Left lobe of liver (tissue), 2 donors: ENCODE data around the gene IQSEC3. TPM values are rescaled to one million over a fixed set of nuclear protein-coding genes. Genes with fewer than 3 reads are reported as not detected.

ENCODE experiments used
- ATAC-seq: fragments of 200-7000 bp; cut with Tn5 transposase; one replicate; pipeline ENCODE4 v1.9.1; 2020; ENCODE audit warnings: mild to moderate bottlenecking, moderate library complexity
- DNase-seq: peaks from one replicate; pipeline ENCODE4 v3.0.0-alpha.2; 2020; ENCODE audit warnings: low spot score
- total RNA-seq: library from RNA; stranded (reverse); gene quantifications from one replicate; pipeline ENCODE4 v1.2.1, GENCODE V29; 2021
- donor health status: DM: no; HTN: no; CAD: no; lungs with moderate emphysema.
- donor health status: DM: no; HTN: yes; CAD: no.

Gene IQSEC3
- total RNA-seq, 1 donor from 2014 or later = 0.70 TPM

DNA sequence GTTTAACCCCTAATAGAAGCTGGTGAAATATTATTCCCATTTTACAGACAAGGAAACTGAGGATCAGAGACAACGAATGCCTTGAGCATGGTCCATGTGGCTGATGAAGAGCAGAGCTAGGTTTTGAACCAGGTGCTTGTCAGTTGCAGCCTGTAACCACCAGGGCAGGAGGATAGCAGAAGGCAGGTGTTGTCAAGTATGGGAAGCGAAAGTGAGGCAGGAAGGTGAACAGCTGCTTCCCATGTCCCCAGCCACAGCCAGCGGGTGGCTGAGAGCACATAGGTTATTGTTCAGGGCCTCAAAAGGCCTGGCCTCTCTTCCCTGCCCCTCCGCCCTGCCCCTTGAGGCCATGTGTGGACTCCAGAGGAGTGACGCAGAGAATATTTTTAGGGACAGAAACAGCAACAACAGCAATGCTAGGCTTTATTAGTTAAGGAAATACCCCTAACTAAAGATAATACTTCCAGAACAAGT is 39.6 kb downstream of the IQSEC3 start:
- ATAC-seq = peak; percentile 24
- no peak for DNase-seq

- ATAC-seq = peak; percentile 40
- DNase-seq = no peak
These were observed 42.0 kb downstream of the IQSEC3 start for GRCh38 chr12:108594-108993.

DNA sequence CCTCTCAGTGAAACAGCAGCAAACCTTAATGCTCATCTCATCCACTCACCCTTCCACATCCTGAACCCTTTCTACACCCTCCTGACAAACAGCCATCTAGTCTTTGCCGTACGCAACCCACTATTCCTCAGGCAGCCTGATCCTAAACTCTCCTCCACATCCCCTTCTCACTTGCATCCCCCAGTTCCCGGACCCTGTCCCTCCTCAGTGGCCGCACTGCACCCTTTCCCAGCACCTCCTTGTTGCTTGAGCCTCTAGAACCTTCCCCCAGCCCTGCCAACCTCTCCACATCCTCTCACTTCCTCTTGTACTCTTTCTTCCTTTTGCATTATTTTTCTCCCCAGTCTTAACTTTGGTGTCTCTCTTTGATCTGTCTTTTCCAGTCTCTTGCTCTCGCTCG is 42.9 kb downstream of the IQSEC3 start:
- DNase-seq = no peak
- no peak for ATAC-seq

- DNase-seq = no peak
- ATAC-seq = no peak
These were observed 43.3 kb downstream of the IQSEC3 start for GRCh38 chr12:109872-110271.

DNA sequence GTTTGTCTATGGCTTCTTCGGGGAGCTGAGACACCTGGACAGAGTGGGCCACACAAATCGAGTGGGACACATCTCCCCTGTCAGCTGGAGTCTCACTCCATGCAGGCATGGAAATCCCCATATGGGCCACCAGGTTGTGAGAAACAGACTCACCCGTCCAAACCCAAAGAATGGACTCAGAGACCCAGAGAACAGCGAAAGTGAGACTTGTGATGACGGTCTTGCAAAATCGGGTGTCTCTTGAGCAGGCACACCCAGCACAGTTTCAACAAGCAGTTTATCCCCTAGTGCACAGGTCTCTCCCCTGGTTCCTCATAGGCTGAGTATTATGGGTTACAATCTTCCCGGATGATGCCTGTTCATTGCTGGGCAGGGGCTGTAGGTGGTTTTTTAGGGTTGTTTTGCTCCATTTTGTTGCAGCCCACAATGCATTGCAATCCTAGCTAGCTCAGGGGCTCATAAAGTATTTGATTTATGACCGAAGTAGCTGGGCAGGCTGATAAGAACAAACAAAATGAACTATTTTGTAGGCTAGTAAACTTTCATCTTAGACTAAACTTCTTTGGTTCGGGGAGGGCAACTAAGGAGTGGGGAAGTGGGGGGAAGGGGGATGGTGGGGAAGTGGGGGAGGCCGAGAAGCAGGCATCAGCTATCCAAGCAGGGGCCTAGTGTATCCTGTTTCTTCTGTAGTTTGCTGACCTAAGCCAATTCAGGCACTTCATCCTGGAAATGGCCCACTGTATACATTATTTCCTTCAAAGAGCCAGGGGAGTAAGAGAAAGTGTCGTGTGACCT is 45.3 kb downstream of the IQSEC3 start:
- ATAC-seq (no peak), DNase-seq (no peak)

DNA sequence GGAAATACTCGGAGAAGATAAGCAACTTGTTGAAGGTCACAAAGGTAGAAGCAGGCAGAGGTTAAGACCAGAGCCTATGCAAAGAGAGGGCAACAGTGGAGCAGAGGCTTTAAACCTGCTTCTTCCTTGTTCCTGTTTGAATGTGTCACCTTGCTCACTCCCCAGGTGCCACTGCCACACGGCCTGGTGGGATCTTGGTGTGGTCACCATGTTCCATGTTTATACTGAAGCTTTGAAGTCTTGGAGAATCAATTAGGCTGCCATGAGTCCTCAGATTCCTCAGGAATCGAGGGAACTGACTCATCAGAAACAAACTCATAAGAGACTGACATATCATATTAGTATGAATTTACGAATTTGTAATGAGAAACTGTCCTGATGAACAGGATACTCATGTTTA is 46.8 kb downstream of the IQSEC3 start:
- ATAC-seq = no peak
- DNase-seq = no peak

GRCh38 chr12:114626-115211 is 48.2 kb downstream of the IQSEC3 start:
- ATAC-seq = no peak
- no peak for DNase-seq

DNA sequence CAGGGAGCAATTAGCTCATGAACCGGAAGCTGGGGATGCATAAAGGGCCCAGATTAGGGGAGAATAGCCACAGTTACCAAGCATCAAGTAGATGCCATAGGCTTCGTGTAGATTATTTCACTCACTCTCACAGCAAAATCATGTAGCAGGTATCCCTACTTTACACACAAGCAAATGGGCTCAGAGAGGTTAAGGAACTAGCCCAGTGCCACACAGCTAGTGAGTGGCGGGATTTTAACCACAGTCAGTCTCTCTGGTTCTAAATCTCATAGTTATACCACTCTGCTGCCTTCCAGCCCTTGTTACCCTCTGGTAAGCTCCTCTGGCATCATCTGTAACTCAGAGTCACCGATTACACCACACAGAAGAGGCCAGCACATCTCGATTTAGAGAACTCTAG is 49.0 kb downstream of the IQSEC3 start:
- no peak for ATAC-seq
- no peak for DNase-seq

DNA sequence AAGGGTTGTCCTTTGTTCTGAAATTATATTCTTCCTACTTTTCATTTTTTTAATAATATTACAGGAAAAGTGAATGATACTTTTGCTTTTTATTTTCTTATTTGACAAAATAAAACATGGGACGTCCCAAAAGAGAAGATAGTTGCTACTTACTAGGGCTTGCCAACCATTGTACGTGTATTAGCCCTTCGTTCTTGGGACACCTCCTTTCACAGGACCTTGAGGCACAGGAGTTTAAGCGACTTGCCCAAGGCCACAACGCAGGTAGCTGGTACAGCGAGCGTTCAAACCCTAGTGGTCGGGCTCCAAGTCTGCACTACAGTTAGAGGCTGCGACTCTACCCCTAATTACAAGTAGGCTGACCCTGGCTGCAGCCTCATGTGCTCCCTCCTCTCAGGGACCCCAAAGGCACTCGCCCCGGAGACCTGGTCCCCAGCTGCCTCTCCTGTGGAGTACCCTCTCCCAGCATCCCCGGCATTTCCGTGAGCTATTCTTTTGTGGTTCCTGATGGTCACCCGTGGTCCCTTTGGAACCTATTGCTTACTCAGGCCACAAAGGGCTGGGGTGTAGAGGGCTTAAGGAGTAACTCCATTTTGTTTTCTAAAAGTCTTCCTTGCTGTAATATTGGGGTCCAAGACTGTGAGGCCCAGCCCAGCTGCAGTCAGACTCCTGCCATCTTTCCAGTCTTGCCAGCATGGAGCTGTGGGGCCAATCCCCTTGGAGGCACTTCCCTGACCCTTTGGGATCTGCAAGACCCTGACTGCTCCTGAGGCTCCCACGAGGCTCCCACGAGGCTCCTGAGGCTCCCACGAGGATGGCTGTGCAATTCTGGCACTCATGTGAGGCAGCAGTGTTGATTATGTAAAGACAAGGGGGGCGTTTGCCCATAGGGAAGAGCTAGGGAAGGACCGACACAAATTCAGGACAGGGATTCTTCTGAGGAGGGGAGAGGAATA is 49.7 kb downstream of the IQSEC3 start:
- ATAC-seq (no peak), DNase-seq (no peak)

GRCh38 chr12:117311-117710 is 50.7 kb downstream of the IQSEC3 start:
- ATAC-seq (no peak), DNase-seq (no peak)

- no peak for ATAC-seq
- DNase-seq = no peak
These were observed 51.3 kb downstream of the IQSEC3 start for GRCh38 chr12:117816-118345.

GRCh38 chr12:118591-118990 is 52.0 kb downstream of the IQSEC3 start:
- no peak for ATAC-seq
- no peak for DNase-seq

DNA sequence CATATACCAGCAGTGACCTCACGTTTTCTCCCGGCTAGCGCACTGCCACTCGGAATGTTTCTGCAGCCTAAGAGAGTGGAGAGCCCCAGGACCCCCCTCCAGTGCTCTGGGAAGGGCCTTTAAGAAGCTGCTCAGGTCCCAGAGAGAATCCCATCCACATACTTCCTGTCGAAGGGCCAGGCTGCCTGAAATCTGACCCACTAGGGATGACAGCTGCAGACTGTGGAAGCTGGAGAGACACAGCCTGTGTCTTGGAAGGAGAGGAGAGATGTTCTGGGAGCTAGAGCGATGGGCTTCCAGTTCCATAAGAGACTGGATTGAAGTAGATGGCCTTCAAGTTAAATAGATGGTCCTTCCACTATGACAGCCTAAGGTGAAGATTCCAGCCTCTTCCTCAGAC is 54.4 kb downstream of the IQSEC3 start:
- DNase-seq = no peak
- no peak for ATAC-seq

DNA sequence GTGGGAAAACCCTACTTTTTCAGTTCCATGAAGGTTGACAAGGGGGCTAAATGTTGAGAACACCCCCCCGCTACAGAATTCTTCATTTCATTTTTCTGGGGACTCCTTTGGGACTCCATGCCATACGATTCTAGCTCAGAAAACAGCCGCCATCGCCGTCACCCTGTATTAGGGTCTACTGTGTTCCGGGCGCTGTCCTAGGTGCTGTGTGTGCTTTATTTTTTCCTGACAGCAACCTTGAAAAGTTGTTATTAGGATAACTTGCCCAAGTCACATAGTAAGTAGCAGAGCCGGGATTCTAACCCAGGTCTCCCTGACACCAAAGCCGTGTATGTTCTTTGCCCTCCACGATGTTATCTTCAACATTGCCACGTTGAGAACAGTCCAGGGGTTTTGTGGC is 55.1 kb downstream of the IQSEC3 start:
- ATAC-seq = no peak
- no peak for DNase-seq

GRCh38 chr12:125075-125474 is 58.5 kb downstream of the IQSEC3 start:
- ATAC-seq = no peak
- no peak for DNase-seq

DNA sequence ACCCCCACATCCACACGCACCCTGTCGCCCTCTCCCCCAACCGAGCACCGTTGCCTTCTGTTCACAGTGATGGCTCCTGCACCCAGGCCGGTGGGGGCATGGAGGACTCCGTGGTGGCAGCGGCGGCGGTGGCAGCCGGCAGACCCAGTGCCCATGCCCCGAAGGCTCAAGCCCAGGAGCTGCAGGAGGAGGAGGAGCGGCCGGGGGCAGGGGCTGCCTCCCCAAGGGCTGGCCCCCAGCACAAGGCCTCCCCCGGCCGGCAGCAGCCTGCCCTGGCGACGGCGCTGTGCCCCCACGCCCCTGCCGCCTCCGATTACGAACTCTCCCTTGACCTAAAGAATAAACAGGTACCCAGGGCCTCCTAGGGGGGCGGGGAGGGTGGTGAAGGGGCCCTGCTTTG is 59.0 kb downstream of the IQSEC3 start:
- no peak for DNase-seq
- ATAC-seq = no peak

GRCh38 chr12:128079-128478 is 61.5 kb downstream of the IQSEC3 start:
- ATAC-seq (peak; percentile 58), DNase-seq (no peak)

DNA sequence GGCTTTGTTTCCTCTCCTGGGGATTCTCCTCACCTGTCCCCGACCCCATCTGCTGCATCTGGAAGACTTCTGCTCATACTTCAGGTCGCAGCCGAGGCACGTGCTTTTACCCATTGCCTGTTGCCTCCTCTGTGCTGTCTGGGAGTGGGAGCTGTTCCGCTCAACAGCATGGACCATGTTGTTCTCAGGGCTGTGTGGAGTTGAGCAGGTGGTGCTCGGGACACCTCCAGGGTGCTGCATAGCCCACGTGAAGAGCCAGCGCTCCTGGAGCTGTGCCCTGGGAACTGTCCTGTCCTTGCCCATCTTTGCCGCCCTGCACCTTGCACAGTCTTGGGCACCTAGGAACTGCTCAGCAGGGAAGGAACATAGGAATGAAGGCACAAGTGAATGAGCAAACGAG is 62.4 kb downstream of the IQSEC3 start:
- DNase-seq (no peak), ATAC-seq (no peak)

DNA sequence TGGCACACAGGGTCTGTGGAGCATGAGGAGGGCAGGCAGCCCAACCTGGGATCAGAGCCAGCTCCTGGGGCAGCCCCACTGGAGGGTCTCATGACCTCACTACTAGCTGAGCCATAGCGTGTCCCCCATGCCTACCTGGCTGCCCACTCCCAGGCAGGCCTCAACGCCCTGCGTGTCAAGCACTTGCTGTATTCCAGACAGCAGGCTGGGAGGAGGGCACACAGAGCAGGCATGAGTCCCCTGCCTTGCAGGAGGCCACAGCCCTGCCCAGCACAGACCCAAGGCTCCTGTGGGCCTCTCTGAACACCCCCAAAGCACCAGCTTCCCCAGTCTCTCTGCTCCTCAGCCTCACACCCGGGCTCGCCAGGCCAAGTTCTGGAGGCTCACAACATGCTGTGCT is 64.0 kb downstream of the IQSEC3 start:
- no peak for ATAC-seq
- no peak for DNase-seq

GRCh38 chr12:131008-131407 is 64.4 kb downstream of the IQSEC3 start:
- ATAC-seq (no peak), DNase-seq (no peak)
